ENCODE results near the gene INSYN1.
"Not testable (repeated sequence)": the region's sequence is repeated elsewhere in the genome, so short reads cannot be mapped to it uniquely, and the experiment has no call there.

The INSYN1 gene

GRCh38 chr15:73748730-73749129, 4.4 kb downstream of the INSYN1 start:
- DNase-seq (ENCODE audit: low spot score): no peak

- no peak for DNase-seq (ENCODE audit: low spot score)
Measured at GRCh38 chr15:73747847-73748590, 5.1 kb downstream of the INSYN1 start.

GRCh38 chr15:73746883-73747282, 6.3 kb downstream of the INSYN1 start:
- DNase-seq (ENCODE audit: low spot score): no peak

GRCh38 chr15:73746261-73746660, 6.9 kb downstream of the INSYN1 start:
- no peak for DNase-seq (ENCODE audit: low spot score)

- no peak for DNase-seq (ENCODE audit: low spot score)
Measured at GRCh38 chr15:73745073-73745472, 8.1 kb downstream of the INSYN1 start.

GRCh38 chr15:73744293-73744692, 8.9 kb downstream of the INSYN1 start:
- no peak for DNase-seq (ENCODE audit: low spot score)

GRCh38 chr15:73741321-73741836, 11.8 kb downstream of the INSYN1 start:
- DNase-seq (ENCODE audit: low spot score): no peak

- no peak for DNase-seq (ENCODE audit: low spot score)
Measured at GRCh38 chr15:73740152-73741048, 12.8 kb downstream of the INSYN1 start.

- no peak for DNase-seq (ENCODE audit: low spot score)
Measured at GRCh38 chr15:73737535-73737934, 15.6 kb downstream of the INSYN1 start.

- DNase-seq (ENCODE audit: low spot score): no peak
Measured at GRCh38 chr15:73732930-73733329, 20.2 kb downstream of the INSYN1 start.

- not testable (repeated sequence) for DNase-seq (ENCODE audit: low spot score)
Measured at GRCh38 chr15:73732051-73732450, 21.1 kb downstream of the INSYN1 start.

GRCh38 chr15:73727330-73727976, 25.7 kb downstream of the INSYN1 start:
- DNase-seq (ENCODE audit: low spot score): no peak

- DNase-seq (ENCODE audit: low spot score): no peak
Measured at GRCh38 chr15:73724212-73724611, 28.9 kb downstream of the INSYN1 start.

GRCh38 chr15:73723191-73723590, 30.0 kb downstream of the INSYN1 start:
- no peak for DNase-seq (ENCODE audit: low spot score)

- DNase-seq (ENCODE audit: low spot score): no peak
Measured at GRCh38 chr15:73722425-73722824, 30.7 kb downstream of the INSYN1 start.

GRCh38 chr15:73718694-73719093, 34.5 kb downstream of the INSYN1 start:
- no peak for DNase-seq (ENCODE audit: low spot score)

GRCh38 chr15:73717802-73718201, 35.3 kb downstream of the INSYN1 start:
- DNase-seq (ENCODE audit: low spot score): no peak

- DNase-seq (ENCODE audit: low spot score): no peak
Measured at GRCh38 chr15:73717206-73717605, 35.9 kb downstream of the INSYN1 start.

GRCh38 chr15:73716417-73716816, 36.7 kb downstream of the INSYN1 start:
- DNase-seq (ENCODE audit: low spot score): no peak

- DNase-seq (ENCODE audit: low spot score): no peak
Measured at GRCh38 chr15:73715417-73715816, 37.7 kb downstream of the INSYN1 start.

- DNase-seq (ENCODE audit: low spot score): no peak
Measured at GRCh38 chr15:73714695-73715301, 38.4 kb downstream of the INSYN1 start.

- DNase-seq (ENCODE audit: low spot score): no peak
Measured at GRCh38 chr15:73712107-73712506, 41.0 kb downstream of the INSYN1 start.
